Superior temporal gyrus (tissue), 1 donor: ENCODE measurements around the gene TLE1.
"Not testable (repeated sequence)": the region's sequence is repeated elsewhere in the genome, so short reads cannot be mapped to it uniquely, and the experiment has no call there.

Experiments
- DNase-seq: peaks from one replicate; pipeline ENCODE4 v3.0.0-alpha.2; 2016; ENCODE audit errors: extremely low spot score

The TLE1 gene

DNA sequence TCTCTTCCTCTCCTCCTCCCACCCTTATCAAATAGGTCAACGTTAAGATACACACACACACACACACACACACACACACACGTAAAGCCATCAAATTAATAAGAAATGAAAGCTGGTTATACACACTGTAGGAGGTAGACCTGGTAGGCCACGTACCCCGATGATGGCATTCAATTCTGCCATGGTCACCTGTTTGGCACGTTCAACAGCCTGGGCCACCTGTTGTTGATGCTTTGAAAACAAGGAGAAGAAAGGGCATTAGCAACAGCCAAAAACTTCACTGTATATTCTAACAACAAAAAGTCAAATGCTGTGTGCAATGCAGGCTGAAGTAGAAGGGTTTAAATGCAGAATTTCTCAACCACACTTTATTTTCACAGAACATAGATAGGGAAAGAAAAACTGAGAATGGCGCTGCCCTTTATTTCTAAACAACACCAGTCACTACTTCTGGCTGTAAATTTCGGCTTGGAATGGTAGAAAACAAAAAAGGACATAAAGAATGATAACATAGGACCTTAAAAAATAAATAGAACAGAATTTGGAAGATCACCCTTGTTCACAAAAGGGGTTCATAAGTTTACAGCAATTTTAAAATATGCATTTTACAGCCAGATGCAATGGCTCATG, 37.2 kb downstream of the TLE1 start:
- DNase-seq = no peak

DNA sequence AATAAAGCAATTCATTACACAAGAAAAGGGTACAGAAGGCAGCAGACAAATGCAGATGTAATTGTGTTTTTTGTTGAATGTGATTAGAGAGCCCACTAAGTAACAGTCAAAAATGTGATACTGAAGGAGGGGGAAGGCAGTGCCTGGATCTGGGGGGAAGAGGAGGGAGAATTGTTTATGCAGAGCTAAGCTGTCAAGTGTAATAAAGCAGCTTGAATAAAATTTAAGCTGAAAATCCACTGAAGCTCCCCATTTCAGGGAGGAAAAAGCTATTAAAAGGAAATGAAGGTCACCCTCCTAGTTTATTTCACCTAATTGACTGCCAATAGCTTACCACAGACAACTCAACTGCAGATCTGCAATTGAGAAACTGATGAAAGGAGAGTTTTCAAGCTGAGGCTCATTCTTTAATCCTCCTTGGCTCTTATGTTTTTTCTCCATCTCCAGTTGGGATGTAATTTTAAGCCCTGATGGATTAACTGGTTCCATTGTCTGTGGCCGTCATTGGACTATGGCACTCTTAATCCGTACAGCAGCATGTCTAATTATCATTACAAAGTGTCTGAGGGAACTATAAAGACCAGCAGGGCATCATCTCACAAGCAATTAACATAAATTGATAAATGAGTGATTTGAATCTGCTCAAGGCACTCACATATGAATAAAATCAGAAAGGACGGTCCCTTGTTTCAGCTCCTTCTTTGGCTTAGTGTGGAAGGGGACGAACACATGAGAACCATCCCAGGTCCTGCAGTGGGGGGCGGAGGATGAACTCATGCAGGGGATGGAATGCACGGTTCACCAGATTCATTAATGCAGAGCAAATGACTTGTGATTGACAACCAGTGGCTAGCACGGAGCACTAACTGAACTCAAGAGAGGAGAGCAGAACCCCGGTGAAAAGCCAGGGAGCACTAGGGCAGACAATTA, 38.5 kb downstream of the TLE1 start:
- DNase-seq = no peak

DNA sequence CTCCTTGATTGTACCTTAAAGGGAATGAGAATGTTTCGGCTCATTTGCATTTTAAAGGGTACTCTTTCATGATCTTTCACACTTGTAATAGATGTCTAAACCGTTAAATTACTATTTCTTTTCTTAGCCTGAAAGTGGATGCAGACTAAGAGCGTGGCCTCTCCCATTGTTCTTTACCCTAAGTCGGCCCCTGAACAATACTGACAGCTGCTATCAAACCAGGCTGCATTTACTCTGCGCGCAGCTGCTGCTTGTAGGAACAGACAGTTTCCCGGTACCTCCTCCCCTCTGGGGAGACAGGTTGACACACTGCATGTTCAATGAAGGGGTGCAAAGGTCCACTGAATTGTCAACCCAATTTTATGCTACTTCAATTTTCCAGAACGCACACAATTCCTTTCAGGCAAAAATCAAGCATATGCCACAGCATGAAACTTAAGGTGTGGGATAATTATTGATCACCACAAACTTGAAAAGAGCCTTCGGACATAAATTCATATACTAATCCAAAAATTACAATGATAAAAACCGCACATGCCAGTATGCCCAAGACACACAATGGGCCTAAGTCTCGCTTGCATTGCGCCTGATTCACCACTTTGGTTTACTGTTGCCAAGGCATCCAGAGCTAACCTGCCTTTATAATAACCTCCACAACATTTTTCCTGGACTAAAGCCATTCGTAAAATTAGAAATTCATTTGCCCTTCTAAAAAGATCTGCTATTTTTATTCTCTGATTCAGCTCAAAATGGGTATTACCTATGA, 39.7 kb downstream of the TLE1 start:
- DNase-seq = no peak

DNA sequence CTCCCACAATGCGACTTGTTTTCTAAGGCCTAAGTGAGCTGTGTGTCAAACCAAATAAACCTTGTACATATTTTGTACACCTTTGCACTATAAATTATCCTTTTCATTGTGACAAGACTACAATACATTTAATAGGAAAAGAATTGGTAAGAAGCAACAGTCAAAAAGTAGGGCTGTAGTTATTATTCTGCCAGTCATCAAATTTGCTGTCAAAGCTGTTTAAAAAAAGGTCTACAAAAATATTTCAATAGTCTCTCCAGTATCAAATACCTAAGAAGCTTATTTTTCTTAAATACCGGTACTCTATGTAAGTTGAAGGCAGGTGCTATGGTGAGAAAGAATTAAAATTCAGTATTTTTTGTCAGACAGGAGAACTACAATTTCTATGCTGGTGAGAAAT, 40.5 kb downstream of the TLE1 start:
- DNase-seq = no peak

DNA sequence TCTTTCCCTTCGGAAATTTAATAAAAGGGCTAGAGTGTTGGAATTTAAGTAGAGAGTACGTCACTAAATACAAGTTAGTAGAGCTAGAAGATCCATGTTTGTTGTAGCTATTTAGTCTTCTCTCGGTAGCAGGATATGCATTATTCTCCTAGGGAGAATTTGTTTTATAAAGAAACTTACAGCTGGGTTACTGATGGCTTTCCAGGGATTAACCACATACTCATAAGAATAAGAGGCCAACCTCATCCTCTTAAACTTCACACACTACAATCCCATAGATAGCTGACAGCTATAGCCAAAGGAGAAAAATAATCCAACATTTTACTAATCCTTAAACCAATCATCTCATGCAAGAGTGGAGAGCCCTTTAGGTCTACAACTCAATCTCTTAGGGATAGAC, 43.0 kb downstream of the TLE1 start:
- no peak for DNase-seq

DNA sequence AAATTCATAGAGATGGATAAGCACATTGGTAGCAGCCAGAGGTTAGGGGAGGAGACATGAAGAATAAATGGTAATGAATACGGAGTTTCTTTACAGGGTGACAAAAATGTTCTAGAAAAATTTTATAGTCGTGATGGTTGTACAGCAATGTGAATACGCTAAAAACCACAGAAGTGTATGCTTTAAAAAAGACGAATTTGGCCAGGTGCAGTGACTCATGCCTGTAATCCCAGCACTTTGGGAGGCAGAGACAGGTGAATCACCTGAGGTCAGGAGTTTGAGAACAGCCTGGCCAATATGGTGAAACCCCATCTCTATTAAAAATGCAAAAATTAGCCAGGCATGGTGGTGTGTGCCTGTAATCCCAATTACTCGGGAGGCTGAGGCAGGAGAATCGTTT, 44.8 kb downstream of the TLE1 start:
- not testable (repeated sequence) for DNase-seq

DNA sequence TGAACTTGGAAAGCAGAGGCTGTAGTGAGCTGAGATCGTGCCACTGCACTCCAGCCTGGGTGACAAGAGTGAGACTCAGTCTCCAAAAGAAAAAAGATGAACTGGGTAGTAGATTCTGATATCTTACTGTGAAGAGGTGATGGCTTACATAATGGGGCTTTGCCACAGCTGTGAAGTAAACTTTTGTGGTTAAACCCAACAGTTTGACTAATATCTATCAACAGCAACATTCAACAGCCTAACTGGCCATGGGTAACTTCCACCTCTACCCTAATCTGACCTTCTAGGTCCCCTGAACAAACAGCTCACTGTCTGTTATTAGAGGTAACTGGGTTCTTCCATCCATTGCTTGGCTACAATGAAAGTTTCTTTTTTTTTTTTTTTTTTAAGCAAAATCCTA, 52.1 kb downstream of the TLE1 start:
- no peak for DNase-seq

DNA sequence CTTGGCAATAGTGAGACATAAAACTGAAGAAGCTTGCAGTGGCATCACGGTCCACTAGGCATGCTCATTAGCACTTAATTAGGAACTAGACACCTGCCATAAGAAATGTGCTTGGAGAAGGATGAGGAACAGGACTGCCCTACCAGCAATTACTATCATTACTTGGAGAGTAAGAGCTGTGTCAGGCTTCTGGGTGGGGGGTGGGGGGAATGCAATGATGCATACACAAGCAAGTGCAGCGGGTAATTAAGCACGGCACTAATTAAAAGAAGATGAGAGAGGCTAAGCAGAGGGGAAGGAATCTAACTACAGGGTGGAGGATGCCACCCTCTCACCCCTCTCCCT, 53.1 kb downstream of the TLE1 start:
- DNase-seq = no peak

DNA sequence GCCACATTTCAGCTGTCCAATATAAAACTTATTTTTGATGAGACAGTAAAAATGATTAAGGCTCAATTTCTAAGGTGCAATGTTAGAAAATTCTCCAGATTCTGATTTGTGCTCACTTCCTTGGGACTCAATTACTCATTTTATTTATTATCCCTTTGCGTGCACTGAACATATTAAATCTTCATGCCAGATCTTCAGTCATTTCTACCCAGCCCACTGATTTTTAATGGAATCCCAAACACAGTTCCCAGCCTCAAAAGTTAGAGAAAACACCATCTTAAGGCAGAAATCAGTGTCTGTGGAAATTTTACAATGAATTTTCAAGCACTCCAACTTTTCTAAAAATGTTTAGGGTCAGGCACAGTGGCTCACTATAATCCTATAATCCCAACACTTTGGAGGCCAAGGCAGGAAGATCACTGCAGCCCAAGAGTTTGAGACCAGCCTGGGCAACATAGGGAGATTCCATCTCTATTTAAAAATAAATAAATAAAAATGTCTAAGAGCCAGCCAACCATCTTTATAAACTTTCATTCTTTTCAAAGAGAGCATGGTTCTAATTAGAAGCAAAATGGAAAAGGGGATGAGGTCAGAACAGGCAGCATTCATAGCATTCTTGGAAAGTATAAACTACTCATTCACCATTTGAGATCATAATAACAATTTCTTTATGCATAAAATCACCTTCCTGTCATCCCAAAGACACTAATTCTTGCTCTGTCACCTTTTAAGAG, 53.7 kb downstream of the TLE1 start:
- no peak for DNase-seq

DNA sequence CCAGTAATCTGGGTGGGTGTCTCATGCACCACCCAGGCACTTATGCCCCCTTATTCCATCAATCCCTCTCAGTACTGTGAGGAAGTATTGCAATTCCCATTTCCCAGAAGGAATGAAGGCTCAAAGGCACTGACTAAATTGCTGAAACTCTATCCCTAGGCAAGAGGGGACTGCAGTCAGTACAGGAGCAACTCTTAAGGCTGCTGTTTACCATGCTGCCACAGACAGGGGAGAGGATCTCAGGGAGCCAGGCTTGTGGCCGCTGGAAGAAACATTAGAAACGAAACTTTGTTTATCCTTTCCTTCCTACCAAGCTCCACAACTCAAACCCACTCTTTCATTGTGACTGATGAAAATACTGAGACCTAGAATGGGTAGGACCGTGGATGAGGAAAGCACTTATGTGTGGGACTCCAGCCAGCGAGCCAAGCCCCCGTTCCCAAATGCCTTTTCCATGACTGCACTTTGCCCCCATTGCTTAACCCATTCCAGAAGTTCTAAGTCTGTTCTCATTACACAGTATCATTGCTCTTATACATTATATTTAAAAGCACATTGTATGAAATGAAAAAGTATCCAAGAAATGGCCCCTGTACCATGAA, 54.3 kb downstream of the TLE1 start:
- no peak for DNase-seq

DNA sequence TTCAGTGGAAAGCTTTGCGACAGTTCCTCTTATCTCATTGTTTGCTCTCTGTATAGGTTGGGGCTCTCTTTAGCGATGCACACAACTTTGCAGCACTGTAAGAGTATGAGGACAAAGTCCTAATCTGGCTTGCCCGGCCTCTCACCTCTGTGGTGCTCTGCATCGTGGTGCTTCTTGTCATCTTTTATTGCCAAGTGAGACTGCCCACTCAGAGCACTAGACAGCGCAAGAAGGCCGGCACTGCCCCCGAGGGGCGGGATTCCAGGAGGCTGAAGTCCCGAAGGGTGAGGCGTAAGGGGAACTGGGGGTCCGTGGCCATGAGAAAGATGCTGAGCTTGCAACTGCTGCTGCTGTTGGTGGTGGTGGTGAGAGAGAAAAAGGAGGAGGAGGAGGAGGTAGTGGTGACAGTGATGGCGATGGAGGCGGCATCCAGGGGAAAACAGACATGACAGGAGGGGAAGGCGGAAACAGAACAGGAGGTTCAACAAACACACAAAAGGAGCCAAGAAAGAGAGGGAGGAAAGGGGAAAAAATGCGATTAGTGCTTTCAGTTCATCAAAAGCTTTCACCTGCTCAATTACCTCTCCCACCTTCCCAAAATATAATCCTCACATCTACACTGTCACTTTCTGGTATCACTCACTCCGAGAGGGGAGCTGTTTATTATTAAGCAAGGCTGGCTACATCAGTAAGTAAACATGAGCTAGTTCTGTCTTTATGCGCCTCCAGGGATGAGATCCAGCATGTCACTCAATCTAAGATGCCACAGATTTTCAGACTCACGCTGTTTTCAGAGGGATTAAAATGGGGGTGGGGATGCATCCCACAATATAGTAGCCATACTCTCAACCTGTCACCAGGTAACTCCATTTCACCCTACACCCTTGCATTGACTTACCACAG, 55.1 kb downstream of the TLE1 start:
- no peak for DNase-seq

DNA sequence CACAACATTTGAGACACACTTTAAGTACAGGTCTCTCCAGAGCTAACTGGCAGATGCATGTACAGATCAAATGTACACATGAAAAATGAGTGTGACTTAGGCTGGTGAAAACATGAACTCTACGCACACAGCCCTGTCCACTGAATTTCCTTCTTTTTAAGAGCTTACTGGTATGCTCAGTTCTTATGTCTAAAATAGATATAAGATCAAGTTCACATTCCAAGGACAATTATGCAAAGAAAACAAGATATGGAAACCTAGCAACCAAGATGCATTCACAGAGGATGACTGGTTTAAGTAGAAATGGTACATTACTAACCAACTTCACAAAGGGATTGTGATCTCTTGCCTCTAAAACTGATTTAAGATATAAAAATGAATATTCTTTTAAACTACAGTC, 56.7 kb downstream of the TLE1 start:
- no peak for DNase-seq

DNA sequence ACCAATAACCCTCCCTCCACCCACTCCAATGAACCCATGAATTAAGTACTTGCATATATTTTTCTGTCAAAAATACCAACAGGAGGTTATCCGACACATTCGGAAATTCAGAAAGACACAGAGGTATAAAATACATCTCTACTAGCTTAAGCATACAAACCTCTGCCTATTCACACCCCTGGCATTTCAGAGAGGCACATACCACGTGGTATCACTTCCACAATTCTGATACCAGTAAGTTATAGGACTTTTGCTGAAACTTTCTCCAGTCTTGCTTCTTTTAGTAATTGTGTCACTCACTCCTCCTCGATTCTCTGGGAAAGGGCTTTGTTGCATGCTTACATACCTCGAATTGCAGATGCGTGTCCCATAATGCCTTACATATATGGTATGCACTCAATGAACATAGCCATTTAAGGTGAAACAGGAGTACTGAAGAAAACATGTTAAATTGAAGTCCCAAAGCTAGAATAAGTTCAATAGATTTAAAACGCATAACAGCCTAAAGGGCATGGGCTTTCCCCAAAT, 58.1 kb downstream of the TLE1 start:
- no peak for DNase-seq

DNA sequence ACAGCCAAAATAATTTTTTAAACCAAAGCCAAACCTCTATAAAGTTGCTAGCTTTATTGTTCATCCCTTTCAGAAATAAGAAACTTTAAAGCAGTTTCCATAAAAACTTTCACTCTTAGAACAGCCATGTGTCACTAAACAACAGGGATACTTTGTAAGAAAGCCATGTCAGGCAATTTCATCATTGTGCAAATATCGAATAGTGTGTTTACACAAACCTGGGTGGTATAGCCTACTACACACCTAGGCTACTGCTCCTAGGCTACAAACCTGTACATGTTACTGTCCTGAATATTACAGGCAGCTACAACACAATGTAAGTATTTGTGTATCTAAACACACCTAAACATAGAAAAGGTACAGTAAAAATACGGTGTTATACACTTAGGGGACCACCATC, 59.9 kb downstream of the TLE1 start:
- no peak for DNase-seq

DNA sequence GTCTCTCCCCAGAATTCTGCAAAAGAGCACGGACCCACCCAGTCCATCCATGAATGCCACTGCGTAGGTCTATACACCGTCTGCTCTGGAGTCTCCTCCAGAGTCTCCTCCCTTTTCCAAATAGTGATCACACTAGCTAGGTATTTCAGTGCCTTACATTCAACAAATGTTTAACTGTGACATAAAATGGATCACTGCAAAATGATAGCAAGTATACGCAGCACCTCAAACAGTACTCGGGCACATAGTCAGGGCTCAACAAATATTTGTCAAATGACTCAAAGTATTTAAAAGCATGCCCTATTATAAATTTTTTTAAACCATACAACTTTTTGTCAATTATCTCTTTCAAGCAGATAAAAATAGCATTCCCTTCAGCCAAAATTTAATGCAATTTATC, 60.5 kb downstream of the TLE1 start:
- no peak for DNase-seq

DNA sequence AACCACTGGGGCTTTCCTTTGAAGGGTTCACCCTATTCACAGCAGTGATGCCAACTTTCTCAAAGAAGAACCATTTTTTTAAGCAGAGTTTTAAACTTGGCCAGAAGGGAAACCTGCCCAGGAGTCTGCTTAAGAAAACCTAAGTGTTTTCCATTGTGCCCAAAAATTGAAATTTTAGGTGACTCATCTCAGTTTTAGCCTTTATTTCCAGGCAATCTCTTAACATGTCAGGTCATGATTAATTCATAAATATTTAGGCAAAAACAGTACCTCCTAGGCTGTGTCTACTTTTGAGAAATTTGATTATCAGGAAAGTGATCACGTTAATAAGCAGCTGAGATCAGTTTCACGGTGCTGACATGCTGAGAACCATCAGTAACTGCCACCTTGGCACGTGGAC, 61.9 kb downstream of the TLE1 start:
- DNase-seq = no peak

DNA sequence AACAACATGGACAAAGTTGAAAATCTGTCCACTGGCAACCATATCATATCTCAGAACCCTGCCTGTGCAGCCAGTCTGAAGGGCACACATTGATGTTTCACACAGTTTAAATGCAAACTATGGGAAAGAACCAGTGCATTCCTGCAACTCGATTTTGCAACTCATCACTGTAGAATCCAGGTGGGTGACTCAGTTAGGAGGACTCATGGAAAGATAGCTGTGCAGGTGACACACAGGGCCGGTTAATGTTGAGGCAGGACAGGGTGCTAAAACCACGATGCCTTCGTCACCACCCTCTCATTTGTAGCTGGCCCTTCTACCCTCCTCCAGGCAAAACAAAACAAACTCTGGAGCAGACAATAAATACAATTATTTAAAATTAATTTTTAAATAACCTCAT, 62.8 kb downstream of the TLE1 start:
- DNase-seq = no peak

DNA sequence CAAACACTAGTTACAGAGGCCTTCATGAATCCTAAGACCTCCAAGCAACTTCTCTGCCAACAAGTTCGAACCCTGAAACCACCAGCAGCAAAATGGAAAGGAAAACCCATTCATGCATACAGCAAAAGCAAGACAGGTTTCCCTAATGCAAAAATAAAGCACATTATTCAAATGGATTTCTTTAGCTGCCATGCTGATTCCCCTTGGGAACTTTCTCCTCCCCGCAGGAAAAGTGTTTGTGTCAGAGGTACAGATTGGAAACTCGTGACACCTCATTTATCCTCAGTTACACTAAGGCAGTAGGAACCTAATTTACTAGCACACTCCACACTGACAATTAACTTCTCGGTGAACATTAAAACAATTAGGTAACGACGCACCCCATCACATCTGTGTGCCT, 63.4 kb downstream of the TLE1 start:
- DNase-seq = no peak

DNA sequence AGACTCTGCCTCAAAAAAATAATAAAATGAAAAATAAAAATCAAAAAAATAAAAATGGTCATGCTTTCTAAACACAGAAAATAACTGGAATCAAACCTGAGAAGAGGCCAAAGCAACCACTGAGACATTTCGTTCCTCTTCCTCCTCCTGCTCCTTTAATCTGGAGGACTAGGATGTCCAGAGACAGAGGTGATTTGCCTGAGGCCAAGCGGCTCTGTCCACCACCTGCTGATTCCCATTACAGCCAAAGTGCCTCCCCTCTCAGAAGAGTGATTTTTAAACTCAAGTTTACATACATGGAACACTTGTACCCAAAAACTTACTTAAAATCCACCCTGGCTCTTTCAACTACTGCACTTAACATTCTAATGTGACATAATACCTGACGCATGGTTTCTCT, 65.6 kb downstream of the TLE1 start:
- DNase-seq = no peak

DNA sequence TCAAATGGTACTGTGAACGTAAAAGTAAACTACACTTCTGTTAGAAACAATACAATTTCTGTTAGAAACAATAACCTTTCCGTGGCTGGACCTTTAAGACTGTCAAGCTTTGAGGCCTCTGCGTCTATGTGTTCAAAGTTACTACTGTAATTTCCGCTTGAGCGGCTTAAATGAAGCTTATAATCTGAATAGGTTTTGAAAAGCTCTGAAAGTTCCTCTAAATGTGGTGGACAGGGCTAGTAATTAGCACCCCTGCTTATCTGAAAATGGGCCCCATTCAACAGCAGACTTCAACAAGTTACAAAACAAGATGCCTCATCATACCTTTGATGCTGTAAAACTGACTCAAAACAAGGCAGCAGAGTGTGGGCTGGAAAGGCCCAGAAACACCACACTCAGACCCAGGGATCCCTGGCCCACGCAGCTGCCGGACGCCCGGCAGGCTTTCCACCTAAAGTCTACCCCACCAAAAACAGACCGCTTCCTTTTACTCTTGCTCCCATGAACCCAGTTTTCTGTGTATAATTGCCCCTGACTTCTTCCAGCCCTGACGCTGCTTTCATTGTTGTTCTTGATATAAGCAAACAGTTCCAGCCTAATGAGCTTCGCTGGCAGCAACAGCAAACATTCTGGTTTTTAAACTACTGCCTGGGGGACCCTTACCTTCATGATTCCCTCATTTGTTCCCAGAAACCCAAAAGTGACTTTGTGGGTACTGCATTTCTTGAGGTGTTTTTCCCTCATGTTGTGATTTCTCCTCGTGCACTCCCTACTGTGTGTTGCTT, 66.7 kb downstream of the TLE1 start:
- no peak for DNase-seq
